H1 (cell line): ENCODE measurements around the gene RAVER2. TPM values are rescaled to one million over a fixed set of nuclear protein-coding genes. Genes with fewer than 3 reads are reported as not detected.

ENCODE experiments used
- CTCF ChIA-PET: fragments of 300-600 bp; sonication (Branson Sonifier 250); formaldehyde crosslinking; loops from one replicate; lab custom pipeline; 2021; ENCODE audit not compliant: partially characterized antibody; lab: Charles Lee
- POLR2A ChIA-PET: fragments of 300-600 bp; sonication (Branson Sonifier 250); formaldehyde crosslinking; loops from one replicate; lab custom pipeline; 2021; ENCODE audit warnings: inconsistent platforms; ENCODE audit not compliant: partially characterized antibody; lab: Charles Lee
- DNase-seq, 2 experiments: peaks; one replicate each; pipeline versions ENCODE4 v3.0.0 to v3.0.0-alpha.2; 2010 to 2022; ENCODE audit warnings: low spot score in 2 of 2, low read depth in 1 of 2, mixed read lengths in 1 of 2
- FAIRE-seq: peaks from 2 replicates; lab custom pipeline; 2011; peaks lifted over from hg19 to GRCh38; lab: Jason Lieb, UNC
- H2AFZ ChIP-seq: 2 replicates; pipeline ENCODE4 v1.8.1; 2012; ENCODE audit warnings: low read length, inconsistent platforms
- H2AK5ac ChIP-seq: 2 replicates; pipeline ENCODE4 v1.6.1; 2013; ENCODE audit warnings: low read depth, low read length
- H2BK120ac ChIP-seq: replicated peaks from 2 replicates; pipeline ENCODE3; 2013; ENCODE audit warnings: low read depth, low read length, inconsistent platforms
- H2BK12ac ChIP-seq: 2 replicates; pipeline ENCODE4 v1.6.1; 2013; ENCODE audit warnings: low read depth, low read length
- H2BK15ac ChIP-seq: 2 replicates; pipeline ENCODE4 v1.6.1; 2013; ENCODE audit warnings: low read length
- H2BK20ac ChIP-seq: 2 replicates; pipeline ENCODE4 v1.6.1; 2013; ENCODE audit warnings: low read length
- H2BK5ac ChIP-seq: 2 replicates; pipeline ENCODE4 v1.6.1; 2013; ENCODE audit warnings: low read depth, low read length
- H3K14ac ChIP-seq: 2 replicates; pipeline ENCODE4 v1.6.1; 2013; ENCODE audit warnings: inconsistent platforms; ENCODE audit not compliant: insufficient read length
- H3K18ac ChIP-seq: 2 replicates; pipeline ENCODE4 v1.6.1; 2013; ENCODE audit warnings: low read length; ENCODE audit errors: extremely low read depth
- H3K23ac ChIP-seq: 2 replicates; pipeline ENCODE4 v1.6.1; 2013; ENCODE audit warnings: inconsistent platforms; ENCODE audit not compliant: insufficient read length
- H3K23me2 ChIP-seq: 2 replicates; pipeline ENCODE4 v1.6.1; 2013; ENCODE audit warnings: low read depth, low read length
- H3K27ac ChIP-seq: 2 replicates; pipeline ENCODE4 v1.6.1; 2011; ENCODE audit warnings: low read depth, low read length, inconsistent platforms
- H3K27me3 ChIP-seq, 4 experiments: replicated peaks in 1 of 4; 1 replicate in 1 of 4; 2 replicates in 3 of 4; pipeline versions ENCODE4 v1.6.1 to v1.8.1; 2011 to 2013; ENCODE audit warnings: low read length in 3 of 4, mild to moderate bottlenecking in 3 of 4, inconsistent platforms in 2 of 4, mixed read lengths in 2 of 4, moderate library complexity in 1 of 4; ENCODE audit not compliant: control insufficient read depth in 3 of 4, insufficient read depth in 3 of 4; ENCODE audit errors: extremely low read depth in 1 of 4
- H3K36me3 ChIP-seq, 4 experiments: 2 replicates each; pipeline versions ENCODE4 v1.6.1 to v1.8.1; 2011 to 2013; ENCODE audit warnings: mild to moderate bottlenecking in 4 of 4, low read length in 3 of 4, moderate library complexity in 2 of 4, control low read depth in 1 of 4, inconsistent platforms in 1 of 4; ENCODE audit not compliant: insufficient read depth in 4 of 4, control insufficient read depth in 2 of 4
- H3K4ac ChIP-seq: replicated peaks from 2 replicates; pipeline ENCODE3; 2013; ENCODE audit warnings: low read length, low read depth, mixed read lengths, inconsistent platforms; ENCODE audit not compliant: insufficient read length
- H3K4me1 ChIP-seq, 4 experiments: replicated peaks in 1 of 4; 1 replicate in 1 of 4; 2 replicates in 3 of 4; pipeline versions ENCODE4 v1.6.1 to v1.8.1; 2011 to 2013; ENCODE audit warnings: low read length in 3 of 4, inconsistent platforms in 2 of 4, mixed read lengths in 1 of 4; ENCODE audit not compliant: insufficient read depth in 4 of 4, control insufficient read depth in 3 of 4
- H3K4me2 ChIP-seq, 2 experiments: 2 replicates each; pipeline versions ENCODE4 v1.6.1 to v1.8.1; 2011 to 2013; ENCODE audit warnings: low read depth in 2 of 2, low read length in 2 of 2, control low read depth in 1 of 2, inconsistent platforms in 1 of 2, mild to moderate bottlenecking in 1 of 2; ENCODE audit not compliant: insufficient read depth in 1 of 2
- H3K4me3 ChIP-seq, 4 experiments: fragments of 200-600, 300-600 bp in 1 of 4; sonication (generic), shearing (Covaris generic), sonication (Bioruptor Twin) in 1 of 4; 2 replicates each; pipeline versions ENCODE4 v1.5.1 to v1.8.1; 2011 to 2016; ENCODE audit warnings: low read length in 4 of 4, low read depth in 3 of 4, control low read depth in 2 of 4, inconsistent platforms in 2 of 4, mild to moderate bottlenecking in 2 of 4, mixed read lengths in 1 of 4, moderate library complexity in 1 of 4; ENCODE audit not compliant: insufficient read depth in 2 of 4; ENCODE audit errors: extremely low read depth in 1 of 4
- H3K56ac ChIP-seq: replicated peaks from 2 replicates; pipeline ENCODE3; 2013; ENCODE audit warnings: low read depth, mild to moderate bottlenecking, mixed read lengths, low read length, inconsistent platforms; ENCODE audit not compliant: insufficient read length
- H3K79me1 ChIP-seq: 2 replicates; pipeline ENCODE4 v1.6.1; 2013; ENCODE audit warnings: low read depth, low read length, control low read depth
- H3K79me2 ChIP-seq, 2 experiments: 2 replicates each; pipeline versions ENCODE4 v1.6.1 to v1.8.1; 2012 to 2013; ENCODE audit warnings: low read length in 2 of 2, mild to moderate bottlenecking in 2 of 2, inconsistent platforms in 1 of 2; ENCODE audit not compliant: insufficient read depth in 2 of 2, control insufficient read depth in 1 of 2
- H3K9ac ChIP-seq, 4 experiments: replicated peaks in 1 of 4; 1 replicate in 1 of 4; 2 replicates in 3 of 4; pipeline versions ENCODE4 v1.6.1 to v1.8.1; 2011 to 2013; ENCODE audit warnings: low read depth in 3 of 4, low read length in 3 of 4, control low read depth in 2 of 4, mild to moderate bottlenecking in 2 of 4, moderate library complexity in 2 of 4, inconsistent platforms in 1 of 4; ENCODE audit errors: extremely low read depth in 1 of 4
- H3K9me3 ChIP-seq, 2 experiments: 2 replicates each; pipeline versions ENCODE4 v1.6.1 to v1.8.1; 2012 to 2013; ENCODE audit warnings: mild to moderate bottlenecking in 2 of 2, moderate library complexity in 2 of 2, control low read depth in 1 of 2, inconsistent platforms in 1 of 2, low read depth in 1 of 2, low read length in 1 of 2, mixed read lengths in 1 of 2; ENCODE audit not compliant: insufficient read depth in 2 of 2
- H4K20me1 ChIP-seq, 2 experiments: replicated peaks in 1 of 2; 2 replicates each; pipeline versions ENCODE3 to v1.8.1; 2011 to 2013; ENCODE audit warnings: inconsistent platforms in 2 of 2, low read length in 2 of 2, mild to moderate bottlenecking in 1 of 2; ENCODE audit not compliant: insufficient read depth in 2 of 2, control insufficient read depth in 1 of 2
- H4K5ac ChIP-seq: 2 replicates; pipeline ENCODE4 v1.6.1; 2013; ENCODE audit warnings: low read length, low read depth, mixed read lengths, inconsistent platforms; ENCODE audit not compliant: insufficient read length
- H4K8ac ChIP-seq: 2 replicates; pipeline ENCODE4 v1.8.0; 2013; ENCODE audit warnings: mild to moderate bottlenecking, moderate library complexity, low read length, inconsistent platforms; ENCODE audit not compliant: insufficient read depth; ENCODE audit errors: extremely low read depth
- H4K91ac ChIP-seq: replicated peaks from 2 replicates; pipeline ENCODE3; 2013; ENCODE audit warnings: low read length, mixed read lengths, inconsistent platforms; ENCODE audit not compliant: insufficient read length
- ASH2L ChIP-seq: fragments of 200-600, 300-600 bp; sonication (generic); IDR thresholded peaks from one replicate; pipeline ENCODE4 v1.7.1; 2017; ENCODE audit warnings: low read length
- BACH1 ChIP-seq: IDR thresholded peaks from 2 replicates; pipeline ENCODE4 v1.6.1; 2012; ENCODE audit warnings: low read length, improper control_type of control experiment
- GTF2F1 ChIP-seq: IDR thresholded peaks from 2 replicates; pipeline ENCODE4 v1.6.1; 2012; ENCODE audit warnings: low read depth, low read length, improper control_type of control experiment, borderline replicate concordance
- KDM4A ChIP-seq: IDR thresholded peaks from one replicate; pipeline ENCODE4 v1.7.1; 2012; ENCODE audit warnings: low read depth, mild to moderate bottlenecking, moderate library complexity, low read length, inconsistent platforms; ENCODE audit not compliant: severe bottlenecking
- KDM5A ChIP-seq: fragments of 200-600 bp; IDR thresholded peaks from 2 replicates; pipeline ENCODE4 v1.7.1; 2012; ENCODE audit warnings: mild to moderate bottlenecking, low read length, inconsistent platforms, mixed read lengths
- RNF2 ChIP-seq: fragments of 200-900, 300-1000 bp; sonication (generic); IDR thresholded peaks from 2 replicates; pipeline ENCODE4 v1.7.1; 2016; ENCODE audit warnings: borderline replicate concordance, low read depth, mild to moderate bottlenecking, antibody characterized with exemption, low read length; ENCODE audit not compliant: poor library complexity, severe bottlenecking; ENCODE audit errors: missing control alignments
- SP1 ChIP-seq: IDR thresholded peaks from 2 replicates; pipeline ENCODE4 v1.6.1; 2011; ENCODE audit warnings: low read depth, low read length
- TAF7 ChIP-seq: optimal IDR thresholded peaks from 2 replicates; pipeline ENCODE3; 2011; ENCODE audit warnings: low read depth, mild to moderate bottlenecking, inconsistent platforms, low read length, moderate library complexity, borderline replicate concordance
- WGBS, 2 experiments: shearing (Covaris generic) in 1 of 2; methylation state at CpG; one replicate each; pipeline versions ENCODE4 v1.1.6 to v1.1.7; 2013 to 2015; ENCODE audit warnings: low lambda C conversion rate in 2 of 2, mixed read lengths in 2 of 2, inconsistent platforms in 1 of 2, low coverage in 1 of 2, missing lambda C conversion rate in 1 of 2; ENCODE audit not compliant: insufficient replicate concordance in 2 of 2, insufficient coverage in 1 of 2, insufficient read length in 1 of 2; ENCODE audit errors: extremely low coverage in 1 of 2, missing lambda C conversion rate in 1 of 2; 5-methylcytosine and 5-hydroxymethylcytosine counted together
- polyA plus RNA-seq, 7 experiments: library from polyadenylated mRNA; depleted of rRNA in 3 of 7; stranded (reverse) in 5 of 7; unstranded in 2 of 7; fragments of >200 nt in 5 of 7; fragments of 200-250 nt in 2 of 7; gene quantifications; 1 replicate in 5 of 7; 2 replicates in 1 of 7; 4 replicates in 1 of 7; pipeline versions ENCODE4 v1.2.1 to v1.2.3, GENCODE V29; 2011 to 2013; ENCODE audit warnings: missing spikeins in 2 of 7, mixed read lengths in 2 of 7
- total RNA-seq: library from RNA; stranded (reverse); fragmentation: NEBNext Ultra II Directional; extraction: Animal tissue kit (Norgen Biotek cat#: 25700); gene quantifications from 2 replicates; pipeline ENCODE4 v1.2.1, GENCODE V29; 2021

Gene RAVER2
- total and polyA plus RNA-seq, 2 of the 8 experiments (the other 6 are each of a cell fraction or from before 2014, with no cell fraction given): 10.5 to 19.5 TPM

GRCh38 chr1:64875606-64876005 lies 130.7 kb downstream of the RAVER2 start:
- no peaks in the 10 kb centered on the region for H3K9me3 ChIP-seq
- H3K27me3 ChIP-seq: no peaks in the 10 kb centered on the region
- no peak overlapping the region for H2BK120ac ChIP-seq
- FAIRE-seq (no peak), DNase-seq (no peak)
- no peak overlapping the region for H3K18ac ChIP-seq
- no peak overlapping the region for H2AK5ac ChIP-seq
- no peak overlapping the region for H2AFZ ChIP-seq
- H3K4me3 ChIP-seq: no peak overlapping the region
- H4K5ac ChIP-seq: no peak overlapping the region
- no peak overlapping the region for H3K4me2 ChIP-seq
- H3K4me1 ChIP-seq: peaks cover 0 to 3% (median 1%) of the 10 kb centered on the region in 4 experiments; a peak in 2 of 7 replicates
- H4K91ac ChIP-seq: peak overlapping the region; percentile 5
- H3K23ac ChIP-seq: no peak overlapping the region
- ChIA-PET POLR2A (no interaction called here), CTCF (no interaction called here)
- H2BK12ac ChIP-seq: no peak overlapping the region
- no peaks in the 10 kb centered on the region for H4K20me1 ChIP-seq
- H3K27ac ChIP-seq: no peak overlapping the region
- H2BK5ac ChIP-seq: no peak overlapping the region
- H3K56ac ChIP-seq: no peak overlapping the region
- H3K36me3 ChIP-seq: no peaks in the 10 kb centered on the region; a peak in 1 of 8 replicates
- H2BK15ac ChIP-seq: no peak overlapping the region
- no peaks in the 10 kb centered on the region for H3K79me1 ChIP-seq
- no peaks in the 10 kb centered on the region for H3K23me2 ChIP-seq
- no peaks in the 10 kb centered on the region for H3K79me2 ChIP-seq
- H3K9ac ChIP-seq: no peak overlapping the region
- H3K14ac ChIP-seq: no peak overlapping the region
- WGBS, 2 experiments: 88% methylated on average over 6 of the region's 6 CpGs; no CpG with 5 or more reads in 1 of the 2 experiments
- TF ChIP-seq RNF2 (no peak), KDM5A (no peak), BACH1 (no peak), GTF2F1 (no peak), KDM4A (no peak), ASH2L (no peak), SP1 (no peak), TAF7 (no peak)
- H2BK20ac ChIP-seq: no peak overlapping the region
- no peak overlapping the region for H3K4ac ChIP-seq
- no peak overlapping the region for H4K8ac ChIP-seq
